GM12878 (cell line): ENCODE measurements around the gene DIABLO. TPM values are rescaled to one million over a fixed set of nuclear protein-coding genes. Genes with fewer than 3 reads are reported as not detected.

Source experiments
- BACH1 ChIP-seq: fragments of 450-650 bp; IDR thresholded peaks from 2 replicates; pipeline ENCODE4 v1.6.1; 2017; ENCODE audit warnings: mild to moderate bottlenecking, borderline replicate concordance
- BCL3 ChIP-seq: IDR thresholded peaks from 2 replicates; pipeline ENCODE4 v1.6.1; 2011; ENCODE audit warnings: borderline replicate concordance, low read depth, mild to moderate bottlenecking, moderate library complexity, low read length; ENCODE audit not compliant: insufficient read depth, poor library complexity, severe bottlenecking
- CBFB ChIP-seq: IDR thresholded peaks from 2 replicates; pipeline ENCODE4 v1.6.1; 2016; ENCODE audit warnings: antibody characterized with exemption, low read depth
- EED ChIP-seq: sonication (generic); IDR thresholded peaks from 2 replicates; pipeline ENCODE4 v1.6.1; 2016; ENCODE audit warnings: antibody characterized with exemption, low read depth
- ELK1 ChIP-seq: IDR thresholded peaks from 2 replicates; pipeline ENCODE4 v1.6.1; 2012; ENCODE audit warnings: low read depth, low read length, improper control_type of control experiment
- EP300 ChIP-seq, 2 experiments: fragments of 150-350 bp in 1 of 2; IDR thresholded peaks; 2 replicates each; pipeline ENCODE4 v1.6.1; 2011 to 2012; ENCODE audit warnings: low read depth in 2 of 2, low read length in 2 of 2, borderline replicate concordance in 1 of 2, improper control_type of control experiment in 1 of 2, inconsistent platforms in 1 of 2; ENCODE audit not compliant: control insufficient read depth in 1 of 2
- ESRRA ChIP-seq: IDR thresholded peaks from 2 replicates; pipeline ENCODE4 v1.6.1; 2012; ENCODE audit warnings: mild to moderate bottlenecking, low read length, improper control_type of control experiment
- FOXM1 ChIP-seq: IDR thresholded peaks from 2 replicates; pipeline ENCODE4 v1.6.1; 2012; ENCODE audit warnings: low read depth, mild to moderate bottlenecking, inconsistent platforms, low read length, moderate library complexity
- IKZF1 ChIP-seq: fragments of 450-650 bp; conservative IDR thresholded peaks from 2 replicates; pipeline ENCODE4 v1.6.1; 2017; ENCODE audit warnings: antibody characterized with exemption, mild to moderate bottlenecking
- JUND ChIP-seq: IDR thresholded peaks from 2 replicates; pipeline ENCODE4 v1.6.1; 2012; ENCODE audit warnings: low read depth, mild to moderate bottlenecking, low read length, improper control_type of control experiment, moderate library complexity
- NFXL1 ChIP-seq: fragments of 450-650 bp; IDR thresholded peaks from 2 replicates; pipeline ENCODE4 v1.6.1; 2017; ENCODE audit warnings: antibody characterized with exemption, mild to moderate bottlenecking, borderline replicate concordance
- NKRF ChIP-seq: fragments of 450-650 bp; conservative IDR thresholded peaks from 2 replicates; pipeline ENCODE4 v1.6.1; 2017; ENCODE audit warnings: mild to moderate bottlenecking, moderate library complexity
- NR2C1 ChIP-seq: fragments of 450-650 bp; IDR thresholded peaks from 2 replicates; pipeline ENCODE4 v1.6.1; 2017; ENCODE audit warnings: antibody characterized with exemption, mild to moderate bottlenecking, moderate library complexity
- PBX3 ChIP-seq: IDR thresholded peaks from 2 replicates; pipeline ENCODE4 v1.6.1; 2011; ENCODE audit warnings: mild to moderate bottlenecking, low read depth, low read length, moderate library complexity; ENCODE audit not compliant: insufficient replicate concordance
- PRDM15 ChIP-seq: fragments of 450-650 bp; formaldehyde crosslinking; IDR thresholded peaks from 2 replicates; pipeline ENCODE4 v1.4.0; 2020; ENCODE audit warnings: mild to moderate bottlenecking, moderate library complexity
- RB1 ChIP-seq: fragments of 450-650 bp; formaldehyde crosslinking; IDR thresholded peaks from 2 replicates; pipeline ENCODE4 v1.6.1; 2017; ENCODE audit warnings: mild to moderate bottlenecking, borderline replicate concordance
- SIN3A ChIP-seq: IDR thresholded peaks from 2 replicates; pipeline ENCODE4 v1.6.1; 2012; ENCODE audit warnings: low read depth, low read length, improper control_type of control experiment
- SMC3 ChIP-seq: IDR thresholded peaks from 2 replicates; pipeline ENCODE4 v1.6.1; 2011; ENCODE audit warnings: low read length, improper control_type of control experiment, borderline replicate concordance
- STAT1 ChIP-seq: fragments of 450-650 bp; conservative IDR thresholded peaks from 2 replicates; pipeline ENCODE4 v1.6.1; 2014; ENCODE audit warnings: antibody characterized with exemption, mild to moderate bottlenecking
- ZNF384 ChIP-seq: IDR thresholded peaks from 2 replicates; pipeline ENCODE4 v1.6.1; 2012; ENCODE audit warnings: low read depth, mild to moderate bottlenecking, low read length, improper control_type of control experiment, borderline replicate concordance
- polyA plus RNA-seq, 11 experiments: library from polyadenylated mRNA; depleted of rRNA in 4 of 11; unstranded in 6 of 11; stranded (reverse) in 5 of 11; fragments of >200 nt; fragmentation: Nextera tagmentation in 4 of 11; fragmentation: Illumina TruSeq in 1 of 11; extraction: Ambion mirVana in 4 of 11; extraction: Trizol in 1 of 11; gene quantifications; 1 replicate in 1 of 11; 2 replicates in 10 of 11; pipeline versions ENCODE4 v1.2.1 to v1.2.3, GENCODE V29; 2011 to 2016; ENCODE audit warnings: inconsistent platforms in 2 of 11, missing spikeins in 2 of 11, low read depth in 1 of 11
- total RNA-seq, 4 experiments: library from RNA; depleted of rRNA in 3 of 4; stranded (reverse); fragments of >200 nt in 3 of 4; fragmentation: Illumina TruSeq in 1 of 4; extraction: Trizol in 1 of 4; gene quantifications; 2 replicates each; pipeline versions ENCODE4 v1.2.1 to v1.2.3, GENCODE V29; 2013 to 2021

The DIABLO gene
- total and polyA plus RNA-seq, 10 of the 15 experiments (the other 5 are each of a cell fraction or from before 2014, with no cell fraction given) = 18.3 to 69.9 (median 46.2) TPM

- TF ChIP-seq PRDM15 (CRISPR knock-in tag) = peak; percentile 96
- no peak; the same call in 1 of the 2 replicates for TF ChIP-seq ZNF384
- peak; percentile 99 for TF ChIP-seq SIN3A
- 0 out of 2 replicates have a peak, but pooled peaks have one; percentile 21 for TF ChIP-seq JUND
- TF ChIP-seq PBX3 = peak; percentile 43
- TF ChIP-seq NR2C1 = peak; percentile 54; the same call in 1 of the 2 replicates
- TF ChIP-seq EP300 (IDR thresholded peaks at IDR 0.05; ENCODE audit: borderline replicate concordance in 1 of 2, control insufficient read depth in 1 of 2, low read depth in 2 of 2, low read length in 2 of 2) = no peak
- TF ChIP-seq NKRF = peak; percentile 98
- TF ChIP-seq CBFB = peak; percentile 62; the same call in 1 of the 2 replicates
- peak; percentile 72 for TF ChIP-seq BCL3
- TF ChIP-seq EED = no peak
- no peak for TF ChIP-seq BACH1
- no peak for TF ChIP-seq FOXM1
- TF ChIP-seq STAT1 = 0 out of 2 replicates have a peak, but pooled peaks have one; percentile 88
- TF ChIP-seq SMC3 = no peak
- TF ChIP-seq ESRRA = no peak; the same call in 1 of the 2 replicates
- 0 out of 2 replicates have a peak, but pooled peaks have one; percentile 48 for TF ChIP-seq ELK1
- TF ChIP-seq RB1 = peak; percentile 86; the same call in 1 of the 2 replicates
- TF ChIP-seq NFXL1 = no peak
- TF ChIP-seq IKZF1 = peak; percentile 91
Observed at GRCh38 chr12:122266230-122266901, 40.5 kb upstream of the DIABLO start, which contains the start of gene VPS33A (continued).
